22Rv1 (cell line): ENCODE results near the gene GJB6.

Experiments
- ZFX ChIP-seq: fragments of 450-650 bp; IDR thresholded peaks from 2 replicates; pipeline ENCODE4 v1.6.1; 2017; ENCODE audit warnings: antibody characterized with exemption, borderline replicate concordance
- TF ChIP-seq, protein P1 (sequence below): fragments of 450-650 bp; IDR thresholded peaks from 2 replicates; pipeline ENCODE4 v1.5.1; 2017; ENCODE audit warnings: mild to moderate bottlenecking

DNA sequence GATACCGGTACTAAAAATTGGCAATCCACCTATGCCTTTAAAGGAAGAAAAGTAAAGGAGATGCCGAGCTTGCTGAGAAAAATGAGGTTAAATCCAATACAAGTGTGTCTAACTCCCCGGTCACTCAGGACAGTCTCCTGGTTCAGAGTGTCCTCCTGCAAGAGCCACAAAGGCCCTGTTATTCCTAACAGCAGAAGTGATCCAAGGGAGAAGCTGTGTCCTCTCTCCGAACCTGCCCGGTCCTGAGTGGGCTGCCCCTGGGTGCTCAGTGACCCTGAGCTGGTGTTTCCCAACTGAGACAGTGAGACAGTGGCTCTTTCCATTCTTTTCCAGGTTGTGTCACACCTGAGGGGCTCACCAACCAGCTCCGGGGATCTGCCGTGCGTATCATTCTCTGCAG is 4.8 kb downstream of the GJB6 start:
- TF ChIP-seq, protein P1, sequence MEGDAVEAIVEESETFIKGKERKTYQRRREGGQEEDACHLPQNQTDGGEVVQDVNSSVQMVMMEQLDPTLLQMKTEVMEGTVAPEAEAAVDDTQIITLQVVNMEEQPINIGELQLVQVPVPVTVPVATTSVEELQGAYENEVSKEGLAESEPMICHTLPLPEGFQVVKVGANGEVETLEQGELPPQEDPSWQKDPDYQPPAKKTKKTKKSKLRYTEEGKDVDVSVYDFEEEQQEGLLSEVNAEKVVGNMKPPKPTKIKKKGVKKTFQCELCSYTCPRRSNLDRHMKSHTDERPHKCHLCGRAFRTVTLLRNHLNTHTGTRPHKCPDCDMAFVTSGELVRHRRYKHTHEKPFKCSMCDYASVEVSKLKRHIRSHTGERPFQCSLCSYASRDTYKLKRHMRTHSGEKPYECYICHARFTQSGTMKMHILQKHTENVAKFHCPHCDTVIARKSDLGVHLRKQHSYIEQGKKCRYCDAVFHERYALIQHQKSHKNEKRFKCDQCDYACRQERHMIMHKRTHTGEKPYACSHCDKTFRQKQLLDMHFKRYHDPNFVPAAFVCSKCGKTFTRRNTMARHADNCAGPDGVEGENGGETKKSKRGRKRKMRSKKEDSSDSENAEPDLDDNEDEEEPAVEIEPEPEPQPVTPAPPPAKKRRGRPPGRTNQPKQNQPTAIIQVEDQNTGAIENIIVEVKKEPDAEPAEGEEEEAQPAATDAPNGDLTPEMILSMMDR: no peak
- TF ChIP-seq ZFX: no peak
